AG04450 (cell line): ENCODE measurements around the gene PELO. TPM values are rescaled to one million over a fixed set of nuclear protein-coding genes. Genes with fewer than 3 reads are reported as not detected.
"Not testable (repeated sequence)": the region's sequence is repeated elsewhere in the genome, so short reads cannot be mapped to it uniquely, and the experiment has no call there.

Experiments used
- CTCF ChIA-PET: fragments of 300-600, 350-600 bp; formaldehyde crosslinking; extraction: SDS; loops from one replicate; lab custom pipeline; 2022; ENCODE audit warnings: antibody characterized with exemption, inconsistent platforms; lab: Charles Lee
- POLR2A ChIA-PET: fragments of 350-600 bp; formaldehyde crosslinking; extraction: SDS; loops from one replicate; lab custom pipeline; 2021; ENCODE audit warnings: antibody characterized with exemption, inconsistent platforms; lab: Yijun Ruan, JAX
- DNase-seq: peaks from one replicate; pipeline ENCODE4 v3.0.0-alpha.2; 2011; ENCODE audit warnings: low read depth, low spot score
- H3K27ac ChIP-seq: one replicate; pipeline ENCODE4 v1.5.1; 2012; ENCODE audit warnings: low read depth, low read length, control low read depth
- H3K27me3 ChIP-seq: one replicate; pipeline ENCODE4 v1.6.0; 2012; ENCODE audit warnings: low read length; ENCODE audit not compliant: control insufficient read depth, insufficient read depth
- H3K4me3 ChIP-seq: 2 replicates; pipeline ENCODE4 v1.5.1; 2011; ENCODE audit warnings: mild to moderate bottlenecking, low read depth, low read length, control low read depth
- H3K9me3 ChIP-seq: 2 replicates; pipeline ENCODE4 v1.5.1; 2012; ENCODE audit warnings: low read length; ENCODE audit not compliant: control insufficient read depth, insufficient read depth
- polyA plus RNA-seq: library from polyadenylated mRNA; depleted of rRNA; stranded (reverse); fragments of >200 nt; gene quantifications from 2 replicates; pipeline ENCODE4 v1.2.3, GENCODE V29; 2011
- TF ChIP-seq, protein P1 (sequence below): IDR thresholded peaks from 2 replicates; pipeline ENCODE4 v1.5.1; 2011; ENCODE audit warnings: low read depth, low read length, control low read depth, inconsistent platforms

The PELO gene
- polyA plus RNA-seq, 1 experiment: 49.4 TPM

DNA sequence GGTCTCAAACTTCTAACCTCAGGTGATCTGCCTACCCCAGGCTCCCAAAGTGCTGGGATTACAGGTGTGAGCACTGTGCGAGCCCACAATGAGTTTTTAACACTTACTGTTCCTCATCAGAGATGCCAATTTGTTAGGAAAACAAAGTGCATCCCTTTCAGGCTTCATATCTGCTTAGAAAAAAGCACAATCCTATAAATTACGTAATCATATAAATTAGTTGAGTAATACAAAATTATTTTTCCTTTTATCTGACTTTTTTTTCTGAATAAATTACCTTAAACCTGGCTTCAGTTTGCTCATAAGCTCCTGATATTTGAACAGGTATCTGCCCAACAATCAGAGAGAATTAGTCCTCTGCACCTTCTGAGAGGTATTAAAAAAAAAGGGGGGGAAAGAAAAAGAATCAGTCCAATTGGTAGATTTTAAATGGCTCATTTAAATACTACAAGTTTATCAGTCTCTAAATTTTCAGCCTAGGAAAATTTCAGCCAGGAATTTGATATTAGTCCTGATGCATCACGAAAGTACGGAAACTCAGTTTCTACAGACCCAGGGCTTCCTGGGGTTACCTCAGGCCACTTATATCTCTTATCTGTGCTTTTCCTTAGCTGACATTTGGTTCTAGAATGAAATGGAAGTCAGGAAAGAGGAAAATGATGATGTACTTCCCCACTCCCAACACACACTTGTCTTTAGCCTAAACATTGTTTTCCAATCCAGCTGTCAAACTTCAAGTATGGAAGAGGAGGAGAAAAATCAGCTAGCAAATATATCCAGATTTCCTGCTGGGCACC is 26.8 kb downstream of the PELO start:
- H3K9me3 ChIP-seq: no peaks in the 10 kb centered on the region
- no peak overlapping the region for H3K27ac ChIP-seq
- TF ChIP-seq, protein P1, sequence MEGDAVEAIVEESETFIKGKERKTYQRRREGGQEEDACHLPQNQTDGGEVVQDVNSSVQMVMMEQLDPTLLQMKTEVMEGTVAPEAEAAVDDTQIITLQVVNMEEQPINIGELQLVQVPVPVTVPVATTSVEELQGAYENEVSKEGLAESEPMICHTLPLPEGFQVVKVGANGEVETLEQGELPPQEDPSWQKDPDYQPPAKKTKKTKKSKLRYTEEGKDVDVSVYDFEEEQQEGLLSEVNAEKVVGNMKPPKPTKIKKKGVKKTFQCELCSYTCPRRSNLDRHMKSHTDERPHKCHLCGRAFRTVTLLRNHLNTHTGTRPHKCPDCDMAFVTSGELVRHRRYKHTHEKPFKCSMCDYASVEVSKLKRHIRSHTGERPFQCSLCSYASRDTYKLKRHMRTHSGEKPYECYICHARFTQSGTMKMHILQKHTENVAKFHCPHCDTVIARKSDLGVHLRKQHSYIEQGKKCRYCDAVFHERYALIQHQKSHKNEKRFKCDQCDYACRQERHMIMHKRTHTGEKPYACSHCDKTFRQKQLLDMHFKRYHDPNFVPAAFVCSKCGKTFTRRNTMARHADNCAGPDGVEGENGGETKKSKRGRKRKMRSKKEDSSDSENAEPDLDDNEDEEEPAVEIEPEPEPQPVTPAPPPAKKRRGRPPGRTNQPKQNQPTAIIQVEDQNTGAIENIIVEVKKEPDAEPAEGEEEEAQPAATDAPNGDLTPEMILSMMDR: no peak
- no peak overlapping the region for H3K4me3 ChIP-seq
- ChIA-PET POLR2A (no interaction called here), CTCF (interaction anchor here (2.1 kb wide), 1 partner anchor 101 kb away, joined by 6 read pairs; no protein-coding TSS in a partner anchor)
- no peaks in the 10 kb centered on the region for H3K27me3 ChIP-seq
- DNase-seq: no peak

DNA sequence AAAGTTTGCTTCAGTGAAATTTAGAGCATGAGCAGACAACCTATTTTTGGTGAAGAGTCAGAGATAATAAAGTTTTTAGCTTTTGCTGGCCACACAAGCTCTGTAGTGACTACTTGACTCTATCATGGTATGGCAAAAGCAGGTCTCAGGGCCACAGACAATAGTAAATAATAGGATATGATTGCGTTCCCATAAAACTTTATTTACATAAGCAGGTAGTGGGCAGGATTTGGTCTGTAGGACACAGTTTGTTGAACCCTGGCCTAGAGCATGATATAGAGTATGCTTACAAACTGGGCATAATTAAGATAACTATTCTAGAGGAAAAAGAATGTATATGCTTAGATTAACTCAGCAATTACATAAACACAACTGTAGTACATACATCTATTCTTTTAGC is 30.1 kb downstream of the PELO start:
- DNase-seq: no peak
- ChIA-PET POLR2A (no interaction called here), CTCF (no interaction called here)
- H3K4me3 ChIP-seq: no peak overlapping the region
- H3K27ac ChIP-seq: no peak overlapping the region
- H3K9me3 ChIP-seq: no peaks in the 10 kb centered on the region
- TF ChIP-seq, protein P1: no peak
- H3K27me3 ChIP-seq: no peaks in the 10 kb centered on the region

DNA sequence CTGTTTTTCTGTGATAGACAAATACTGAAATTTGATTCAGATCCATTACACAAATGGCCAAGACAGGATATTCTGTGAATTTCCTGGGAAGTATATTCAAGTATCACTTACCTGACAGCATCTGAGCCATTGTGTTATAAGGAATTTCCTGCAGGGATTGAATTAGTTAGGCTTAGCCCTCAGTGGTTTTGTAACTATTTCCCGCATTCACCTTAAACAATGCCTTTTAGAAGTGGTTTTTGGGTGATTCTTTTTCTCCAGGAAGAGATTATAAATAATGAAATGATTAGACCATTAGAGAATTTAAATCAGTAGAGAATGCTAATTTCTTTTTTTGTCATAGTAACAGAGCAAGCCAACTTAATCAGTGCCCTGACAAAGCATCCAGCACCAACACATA is 30.6 kb downstream of the PELO start:
- Histone ChIP-seq H3K27me3 (no peaks in the 10 kb centered on the region), H3K9me3 (no peaks in the 10 kb centered on the region), H3K27ac (no peak overlapping the region), H3K4me3 (no peak overlapping the region)
- DNase-seq: no peak
- TF ChIP-seq, protein P1: no peak
- ChIA-PET CTCF (no interaction called here), POLR2A (no interaction called here)

DNA sequence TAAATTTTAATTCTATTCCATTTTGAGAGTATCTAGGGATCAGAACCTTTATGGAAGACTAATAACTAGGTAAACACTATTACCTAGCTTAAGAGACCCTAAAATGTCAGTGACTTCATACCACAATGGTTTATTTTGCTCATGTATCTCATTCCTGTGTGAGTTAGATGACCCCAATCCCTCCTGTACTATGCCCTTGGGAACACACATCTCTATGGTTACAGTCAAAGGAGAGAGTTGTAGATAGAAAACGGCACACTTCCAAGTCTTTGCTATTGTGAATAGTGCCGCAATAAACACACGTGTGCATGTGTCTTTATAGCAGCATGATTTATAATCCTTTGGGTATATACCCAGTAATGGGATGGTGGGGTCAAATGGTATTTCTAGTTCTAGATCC is 31.1 kb downstream of the PELO start:
- H3K9me3 ChIP-seq, H3K27me3 ChIP-seq, H3K27ac ChIP-seq, H3K4me3 ChIP-seq, CTCF ChIA-PET, POLR2A ChIA-PET, DNase-seq: not testable (repeated sequence)

DNA sequence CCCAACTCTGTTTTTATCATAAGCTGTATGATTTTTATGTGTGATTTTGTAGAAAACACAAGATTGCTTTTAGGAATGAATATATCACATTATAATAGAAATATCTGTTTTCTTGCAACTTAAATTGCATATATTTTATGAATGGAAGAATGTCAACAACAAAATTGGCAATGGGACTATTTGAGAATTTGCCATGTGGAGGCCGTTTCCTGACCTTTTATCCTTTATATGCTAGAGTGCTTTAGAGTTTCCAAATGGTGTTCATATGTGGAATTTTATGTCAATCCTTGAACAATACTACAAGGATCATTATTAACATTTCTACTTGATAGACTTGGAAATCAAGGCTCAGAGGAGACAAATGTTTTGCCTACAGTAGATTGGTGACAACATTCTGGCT is 34.2 kb downstream of the PELO start:
- DNase-seq: no peak
- no peaks in the 10 kb centered on the region for H3K27me3 ChIP-seq
- H3K9me3 ChIP-seq: no peaks in the 10 kb centered on the region
- ChIA-PET CTCF (interaction anchor here (1.2 kb wide), 1 partner anchor 10 kb away, joined by 5 read pairs; no protein-coding TSS in a partner anchor), POLR2A (interaction anchor here (0.5 kb wide), 1 partner anchor 11 kb away, joined by 3 read pairs; no protein-coding TSS in a partner anchor)
- TF ChIP-seq, protein P1: no peak
- H3K4me3 ChIP-seq: no peak overlapping the region
- no peak overlapping the region for H3K27ac ChIP-seq
